Upper lobe of left lung (tissue), 4 donors: ENCODE data around the gene FAM72B.
"Not testable (repeated sequence)": the region's sequence is repeated elsewhere in the genome, so short reads cannot be mapped to it uniquely, and the experiment has no call there.

ENCODE experiments used
- CTCF ChIP-seq, 6 experiments: fragments of 450-650 bp in 4 of 6; fragments of 200-600 bp in 2 of 6; sonication (generic) in 2 of 6; IDR thresholded peaks; one replicate each; pipeline ENCODE4 v1.5.1; 2016 to 2019; ENCODE audit warnings: antibody characterized with exemption in 6 of 6
- POLR2A ChIP-seq, 4 donors: fragments of 450-650 bp; IDR thresholded peaks; one replicate each; pipeline ENCODE4 v1.5.1; 2016 to 2017; ENCODE audit warnings: antibody characterized with exemption in 4 of 4, mild to moderate bottlenecking in 2 of 4
- POLR2AphosphoS5 ChIP-seq, 2 donors: sonication (generic); formaldehyde crosslinking; IDR thresholded peaks; one replicate each; pipeline ENCODE4 v1.5.1; 2017; ENCODE audit warnings: antibody characterized with exemption in 2 of 2

- TF ChIP-seq CTCF, POLR2A, POLR2AphosphoS5 (IDR thresholded peaks at IDR 0.05): not testable (repeated sequence)
These were observed 22.8 kb downstream of the FAM72B start for GRCh38 chr1:121161199-121161901.
